Keratinocyte (primary cell): ENCODE measurements around the gene P3R3URF.

ENCODE experiments used
- EZH2 ChIP-seq: IDR thresholded peaks from one replicate; pipeline ENCODE4 v1.6.1; 2012; ENCODE audit warnings: inconsistent platforms, mild to moderate bottlenecking, low read length, moderate library complexity
- TF ChIP-seq, protein P1 (sequence below), 3 experiments: IDR thresholded peaks in 1 of 3; conservative IDR thresholded peaks in 1 of 3; optimal IDR thresholded peaks in 1 of 3; 2 replicates in 2 of 3; 3 replicates in 1 of 3; pipeline versions ENCODE3 to v1.5.1; 2011; ENCODE audit warnings: low read length in 3 of 3, mild to moderate bottlenecking in 3 of 3, moderate library complexity in 2 of 3, control low read depth in 1 of 3, inconsistent platforms in 1 of 3; ENCODE audit not compliant: insufficient read depth in 2 of 3; ENCODE audit errors: extremely low read depth in 1 of 3

DNA sequence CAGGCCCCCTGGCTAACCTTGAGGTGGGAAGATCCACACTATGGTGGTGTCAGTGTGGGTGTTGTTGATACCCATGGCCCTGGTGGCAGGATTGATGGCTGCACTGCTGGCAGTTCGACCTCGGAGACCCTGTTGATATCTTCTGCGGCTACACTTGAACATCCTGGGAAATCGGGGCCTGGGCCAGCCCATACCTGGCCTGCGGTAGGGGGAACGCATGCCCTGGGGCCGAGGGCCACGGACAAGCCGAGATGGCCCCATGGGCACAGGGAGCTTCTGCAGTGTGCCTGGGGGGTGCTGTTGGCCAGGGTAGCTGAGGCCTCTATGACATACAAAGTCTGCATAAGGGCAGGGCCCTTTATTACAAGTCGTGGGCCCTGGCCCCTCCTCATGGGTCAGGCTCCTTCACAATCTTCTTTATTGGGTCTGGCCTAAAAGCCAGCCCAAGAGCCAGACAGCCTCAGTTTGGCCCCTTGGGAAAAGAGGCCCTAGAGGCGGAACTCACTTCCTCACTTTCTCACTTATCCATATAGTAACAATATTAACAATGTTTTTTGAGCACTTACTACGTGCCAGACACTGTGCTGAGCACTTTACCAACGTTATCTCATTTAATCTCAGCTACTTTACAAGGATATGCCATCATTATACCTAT is at the start of gene P3R3URF:
- TF ChIP-seq EZH2, result no peak
- TF ChIP-seq, protein P1, sequence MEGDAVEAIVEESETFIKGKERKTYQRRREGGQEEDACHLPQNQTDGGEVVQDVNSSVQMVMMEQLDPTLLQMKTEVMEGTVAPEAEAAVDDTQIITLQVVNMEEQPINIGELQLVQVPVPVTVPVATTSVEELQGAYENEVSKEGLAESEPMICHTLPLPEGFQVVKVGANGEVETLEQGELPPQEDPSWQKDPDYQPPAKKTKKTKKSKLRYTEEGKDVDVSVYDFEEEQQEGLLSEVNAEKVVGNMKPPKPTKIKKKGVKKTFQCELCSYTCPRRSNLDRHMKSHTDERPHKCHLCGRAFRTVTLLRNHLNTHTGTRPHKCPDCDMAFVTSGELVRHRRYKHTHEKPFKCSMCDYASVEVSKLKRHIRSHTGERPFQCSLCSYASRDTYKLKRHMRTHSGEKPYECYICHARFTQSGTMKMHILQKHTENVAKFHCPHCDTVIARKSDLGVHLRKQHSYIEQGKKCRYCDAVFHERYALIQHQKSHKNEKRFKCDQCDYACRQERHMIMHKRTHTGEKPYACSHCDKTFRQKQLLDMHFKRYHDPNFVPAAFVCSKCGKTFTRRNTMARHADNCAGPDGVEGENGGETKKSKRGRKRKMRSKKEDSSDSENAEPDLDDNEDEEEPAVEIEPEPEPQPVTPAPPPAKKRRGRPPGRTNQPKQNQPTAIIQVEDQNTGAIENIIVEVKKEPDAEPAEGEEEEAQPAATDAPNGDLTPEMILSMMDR (optimal IDR thresholded peaks at IDR 0.05 in 1 of 3, IDR thresholded peaks at IDR 0.05 in 1 of 3, conservative IDR thresholded peaks at IDR 0.05 in 1 of 3; ENCODE audit: extremely low read depth in 1 of 3, insufficient read depth in 2 of 3, low read length in 3 of 3), result no peak
